AG09319 (cell line): ENCODE results near the gene DCLK1.
"Not testable (repeated sequence)": the region's sequence is repeated elsewhere in the genome, so short reads cannot be mapped to it uniquely, and the experiment has no call there.

ENCODE experiments used
- DNase-seq: peaks from one replicate; pipeline ENCODE4 v3.0.0-alpha.2; 2010; ENCODE audit warnings: low read depth; ENCODE audit errors: extremely low read depth
- CTCF ChIP-seq: IDR thresholded peaks from 2 replicates; pipeline ENCODE4 v1.5.1; 2011; ENCODE audit warnings: low read depth, mild to moderate bottlenecking, inconsistent platforms, low read length, moderate library complexity

DCLK1 gene

GRCh38 chr13:35979361-35979951, 151.7 kb downstream of the DCLK1 start:
- no peak for TF ChIP-seq CTCF
- DNase-seq = peak; percentile 86

- peak; percentile 56 for TF ChIP-seq CTCF
- DNase-seq = no peak
Measured at GRCh38 chr13:35978607-35979316, 152.4 kb downstream of the DCLK1 start.

GRCh38 chr13:35977060-35977459, 154.1 kb downstream of the DCLK1 start:
- no peak for TF ChIP-seq CTCF
- DNase-seq = no peak

DNA sequence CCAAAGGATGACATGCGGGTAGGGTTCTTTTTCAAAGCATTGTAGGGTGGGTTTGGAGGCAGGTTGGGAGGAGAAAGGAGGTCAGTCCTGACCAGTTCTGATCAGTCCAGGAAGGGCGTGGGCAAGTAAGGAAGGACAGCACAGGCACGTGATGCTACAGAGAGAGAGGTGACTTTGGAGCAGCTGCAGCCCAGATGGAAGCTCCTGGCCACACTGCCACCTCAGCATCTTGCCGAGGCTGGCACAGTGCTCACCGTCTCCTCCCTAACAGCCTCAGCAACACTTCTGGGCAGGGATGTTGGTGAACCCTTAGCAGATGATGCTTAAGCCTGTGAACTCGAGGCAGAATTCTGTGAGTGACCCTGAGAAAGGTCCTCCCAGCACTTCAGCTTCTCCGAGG, 155.1 kb downstream of the DCLK1 start:
- TF ChIP-seq CTCF = no peak

GRCh38 chr13:35966951-35967350, 164.2 kb downstream of the DCLK1 start:
- not testable (repeated sequence) for DNase-seq

More for the DNA sequence above, 155.1 kb downstream of the DCLK1 start:
- no peak for DNase-seq

GRCh38 chr13:35966024-35966423, 165.2 kb downstream of the DCLK1 start:
- TF ChIP-seq CTCF = no peak

DNA sequence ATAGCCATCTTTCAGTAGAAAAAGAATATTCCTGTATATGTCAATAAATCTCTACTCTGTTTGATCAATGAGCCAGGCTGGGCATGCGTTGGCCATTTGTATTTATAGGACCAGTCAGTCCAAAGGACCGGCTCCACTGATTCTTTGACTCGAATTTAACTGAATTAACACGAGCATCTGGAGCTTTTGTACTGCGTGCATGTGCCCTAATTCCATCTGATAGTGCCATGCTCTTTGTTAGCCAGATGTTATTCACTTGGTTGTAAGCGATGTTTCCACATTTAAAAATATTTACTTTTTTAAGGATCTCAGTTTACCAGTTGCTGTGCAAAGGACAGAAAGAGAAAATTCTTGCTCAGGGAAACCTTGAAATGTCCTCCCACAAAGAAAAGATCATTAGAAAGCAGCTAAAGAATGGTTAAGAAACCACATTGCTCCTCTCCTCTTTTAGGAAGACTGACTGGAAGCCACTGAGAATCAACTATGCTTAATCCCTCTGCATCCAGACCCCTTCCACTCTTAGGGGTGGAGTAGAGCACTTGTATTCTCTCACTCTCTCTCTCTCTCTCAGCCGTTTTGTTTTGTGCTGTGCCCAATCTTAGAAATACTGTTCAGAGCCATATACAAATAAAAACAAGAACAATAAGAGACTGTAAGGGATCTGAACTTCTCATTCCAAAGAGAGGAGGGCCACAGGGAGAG, 165.8 kb downstream of the DCLK1 start:
- DNase-seq = no peak
- TF ChIP-seq CTCF = no peak

More at GRCh38 chr13:35966024-35966423, 165.2 kb downstream of the DCLK1 start:
- DNase-seq = no peak

DNA sequence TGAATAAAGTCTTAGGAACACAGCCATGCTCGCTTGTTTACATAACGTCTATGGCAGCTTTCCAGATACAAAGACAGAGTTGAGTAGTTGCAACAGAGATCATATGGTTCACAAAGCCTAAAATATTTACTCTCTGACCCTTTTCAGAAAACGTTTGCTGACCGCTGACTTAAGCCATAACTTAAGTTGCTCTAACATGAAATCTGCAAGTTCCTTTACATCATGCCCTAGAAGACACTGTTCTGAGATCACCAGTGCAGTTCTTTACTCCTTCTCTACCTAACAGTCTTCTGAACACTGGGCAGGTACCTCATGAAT, 166.4 kb downstream of the DCLK1 start:
- TF ChIP-seq CTCF = no peak
- DNase-seq = peak; percentile 67
